Activated naive CD4-positive, alpha-beta T cell treated with anti-CD3 and anti-CD28 coated beads, Interleukin-2, amount 10 ng/mL, durations not matched to agents 7 days and 5 days (primary cell): ENCODE measurements around the gene SLC7A6.
A peak's percentile ranks its signal among the peaks of the same experiment; 100 is the strongest.

Experiments used
- CTCF ChIA-PET: fragments of 350-600 bp; sonication (Branson Sonifier 250); formaldehyde crosslinking; loops from one replicate; lab custom pipeline; 2021; ENCODE audit warnings: antibody characterized with exemption; lab: Charles Lee
- DNase-seq: peaks from one replicate; pipeline ENCODE4 v3.0.0-alpha.2; 2020
- H3K27ac Mint-ChIP-seq: one replicate; pipeline ENCODE4 v1.8.0; 2021; ENCODE audit warnings: mild to moderate bottlenecking, moderate library complexity, mixed read lengths
- H3K27me3 Mint-ChIP-seq: one replicate; pipeline ENCODE4 v1.8.0; 2021; ENCODE audit warnings: mild to moderate bottlenecking, mixed read lengths
- H3K36me3 Mint-ChIP-seq: one replicate; pipeline ENCODE4 v1.8.0; 2021; ENCODE audit warnings: mixed read lengths
- H3K4me1 Mint-ChIP-seq: one replicate; pipeline ENCODE4 v1.8.0; 2021; ENCODE audit warnings: mixed read lengths
- H3K4me3 Mint-ChIP-seq: one replicate; pipeline ENCODE4 v1.8.0; 2021; ENCODE audit warnings: mild to moderate bottlenecking, moderate library complexity, mixed read lengths
- H3K9me3 Mint-ChIP-seq: one replicate; pipeline ENCODE4 v1.8.0; 2021; ENCODE audit warnings: mixed read lengths

The SLC7A6 gene

GRCh38 chr16:68264128-68265077 is at the start of gene SLC7A6:
Gene SLC7A6, plus strand, starts transcription at chr16:68264526. Its CDS starts 10,201 bp downstream, at chr16:68274727.
- peak; percentile 86 for DNase-seq
- H3K27ac Mint-ChIP-seq = peak within 1 kb of the TSS; percentile 98
- H3K4me1 Mint-ChIP-seq = peaks cover 66% of the 10 kb centered on the region
- H3K4me3 Mint-ChIP-seq = peak within 1 kb of the TSS; percentile 91
- peaks cover 28% of the 10 kb centered on the region for H3K36me3 Mint-ChIP-seq
- CTCF ChIA-PET = interaction anchor here (0.6 to 9.7 kb wide), 31 partner anchors 7 to 175 kb away, joined by 3 to 432 read pairs (median 5); partner anchors contain the start of genes PRMT7 and SLC7A6OS
- H3K27me3 Mint-ChIP-seq = no peaks in the 10 kb centered on the region
- H3K9me3 Mint-ChIP-seq = no peaks in the 10 kb centered on the region

GRCh38 chr16:68214726-68215125 is 49.6 kb upstream of the SLC7A6 start:
- Mint-ChIP-seq H3K27ac (no peak overlapping the region), H3K36me3 (peaks cover 42% of the 10 kb centered on the region), H3K4me3 (no peak overlapping the region)

GRCh38 chr16:68215302-68215701 is 49.0 kb upstream of the SLC7A6 start:
- H3K27ac Mint-ChIP-seq = no peak overlapping the region
- H3K9me3 Mint-ChIP-seq = no peaks in the 10 kb centered on the region
- peaks cover 21% of the 10 kb centered on the region for H3K4me1 Mint-ChIP-seq
- H3K27me3 Mint-ChIP-seq = no peaks in the 10 kb centered on the region
- CTCF ChIA-PET = no interaction called here
- H3K4me3 Mint-ChIP-seq = no peak overlapping the region
- peaks cover 45% of the 10 kb centered on the region for H3K36me3 Mint-ChIP-seq
- DNase-seq = no peak

More at GRCh38 chr16:68214726-68215125, 49.6 kb upstream of the SLC7A6 start:
- H3K9me3 Mint-ChIP-seq = no peaks in the 10 kb centered on the region
- CTCF ChIA-PET = no interaction called here
- H3K4me1 Mint-ChIP-seq = peaks cover 26% of the 10 kb centered on the region
- DNase-seq = no peak
- H3K27me3 Mint-ChIP-seq = no peaks in the 10 kb centered on the region

GRCh38 chr16:68216240-68216639 is 48.1 kb upstream of the SLC7A6 start:
- Mint-ChIP-seq H3K27ac (peak overlapping the region; percentile 74), H3K27me3 (no peaks in the 10 kb centered on the region), H3K4me3 (no peak overlapping the region), H3K36me3 (peaks cover 42% of the 10 kb centered on the region), H3K9me3 (no peaks in the 10 kb centered on the region), H3K4me1 (peaks cover 12% of the 10 kb centered on the region)
- CTCF ChIA-PET = interaction anchor here (1.5 to 1.9 kb wide), 2 partner anchors 11 to 14 kb away, joined by 3 to 4 read pairs; no protein-coding TSS in a partner anchor
- DNase-seq = no peak

GRCh38 chr16:68217506-68217905 is 46.8 kb upstream of the SLC7A6 start:
- Mint-ChIP-seq H3K27me3 (no peaks in the 10 kb centered on the region), H3K4me3 (no peak overlapping the region), H3K9me3 (no peaks in the 10 kb centered on the region), H3K4me1 (peaks cover 3% of the 10 kb centered on the region), H3K36me3 (peaks cover 41% of the 10 kb centered on the region), H3K27ac (no peak overlapping the region)
- CTCF ChIA-PET = interaction anchor here (1.5 to 2.0 kb wide), 3 partner anchors 10 to 124 kb away, joined by 3 to 5 read pairs (median 4); no protein-coding TSS in a partner anchor
- DNase-seq = no peak

GRCh38 chr16:68219725-68220351 is 44.5 kb upstream of the SLC7A6 start:
- no peak for DNase-seq
- peaks cover 3% of the 10 kb centered on the region for H3K4me1 Mint-ChIP-seq
- no peak overlapping the region for H3K27ac Mint-ChIP-seq
- no peaks in the 10 kb centered on the region for H3K27me3 Mint-ChIP-seq
- H3K36me3 Mint-ChIP-seq = peaks cover 37% of the 10 kb centered on the region
- no peaks in the 10 kb centered on the region for H3K9me3 Mint-ChIP-seq
- CTCF ChIA-PET = interaction anchor here (1.0 kb wide), 1 partner anchor 8 kb away, joined by 5 read pairs; no protein-coding TSS in a partner anchor
- no peak overlapping the region for H3K4me3 Mint-ChIP-seq

GRCh38 chr16:68223072-68223471 is 41.3 kb upstream of the SLC7A6 start:
- Mint-ChIP-seq H3K4me1 (peaks cover 23% of the 10 kb centered on the region), H3K36me3 (peaks cover 36% of the 10 kb centered on the region), H3K27ac (no peak overlapping the region), H3K27me3 (no peaks in the 10 kb centered on the region), H3K9me3 (no peaks in the 10 kb centered on the region), H3K4me3 (no peak overlapping the region)
- CTCF ChIA-PET = no interaction called here
- no peak for DNase-seq

GRCh38 chr16:68226116-68226515 is 38.2 kb upstream of the SLC7A6 start:
- Mint-ChIP-seq H3K9me3 (no peaks in the 10 kb centered on the region), H3K27ac (no peak overlapping the region), H3K27me3 (no peaks in the 10 kb centered on the region), H3K36me3 (peaks cover 36% of the 10 kb centered on the region), H3K4me1 (peaks cover 36% of the 10 kb centered on the region), H3K4me3 (no peak overlapping the region)
- no peak for DNase-seq
- CTCF ChIA-PET = interaction anchor here (1.1 to 4.3 kb wide), 3 partner anchors 133 to 152 kb away, joined by 3 to 47 read pairs (median 4); partner anchors contain the start of gene NFATC3

GRCh38 chr16:68227183-68227793 is 37.0 kb upstream of the SLC7A6 start:
- H3K4me3 Mint-ChIP-seq = no peak overlapping the region
- peaks cover 32% of the 10 kb centered on the region for H3K36me3 Mint-ChIP-seq
- no peaks in the 10 kb centered on the region for H3K9me3 Mint-ChIP-seq
- DNase-seq = peak; percentile 56
- peaks cover 36% of the 10 kb centered on the region for H3K4me1 Mint-ChIP-seq
- peak overlapping the region; percentile 62 for H3K27ac Mint-ChIP-seq
- no peaks in the 10 kb centered on the region for H3K27me3 Mint-ChIP-seq
- CTCF ChIA-PET = interaction anchor here (0.5 to 4.3 kb wide), 16 partner anchors 8 to 573 kb away, joined by 3 to 47 read pairs (median 4); partner anchors contain the start of gene NFATC3

- DNase-seq = no peak
- no peaks in the 10 kb centered on the region for H3K27me3 Mint-ChIP-seq
- peak overlapping the region; percentile 65 for H3K27ac Mint-ChIP-seq
- no peak overlapping the region for H3K4me3 Mint-ChIP-seq
- no peaks in the 10 kb centered on the region for H3K9me3 Mint-ChIP-seq
- H3K36me3 Mint-ChIP-seq = peaks cover 28% of the 10 kb centered on the region
- CTCF ChIA-PET = interaction anchor here (0.5 to 4.3 kb wide), 24 partner anchors 9 to 572 kb away, joined by 3 to 47 read pairs (median 4); partner anchors contain the start of gene PSMB10
- H3K4me1 Mint-ChIP-seq = peaks cover 36% of the 10 kb centered on the region
These were observed 36.3 kb upstream of the SLC7A6 start for GRCh38 chr16:68227850-68228553.

- CTCF ChIA-PET = interaction anchor here (0.7 to 4.3 kb wide), 20 partner anchors 9 to 293 kb away, joined by 3 to 47 read pairs (median 4); partner anchors contain the start of gene PSMB10
- DNase-seq = no peak
- H3K27me3 Mint-ChIP-seq = no peaks in the 10 kb centered on the region
- no peak overlapping the region for H3K4me3 Mint-ChIP-seq
- H3K9me3 Mint-ChIP-seq = no peaks in the 10 kb centered on the region
- no peak overlapping the region for H3K27ac Mint-ChIP-seq
- H3K36me3 Mint-ChIP-seq = peaks cover 28% of the 10 kb centered on the region
- H3K4me1 Mint-ChIP-seq = peaks cover 36% of the 10 kb centered on the region
These were observed 35.7 kb upstream of the SLC7A6 start for GRCh38 chr16:68228652-68229051.

- Mint-ChIP-seq H3K4me1 (peaks cover 40% of the 10 kb centered on the region), H3K9me3 (no peaks in the 10 kb centered on the region), H3K36me3 (peaks cover 28% of the 10 kb centered on the region), H3K4me3 (no peak overlapping the region), H3K27me3 (no peaks in the 10 kb centered on the region), H3K27ac (peak overlapping the region; percentile 52)
- peak; percentile 62 for DNase-seq
- CTCF ChIA-PET = interaction anchor here (0.7 to 2.2 kb wide), 12 partner anchors 11 to 206 kb away, joined by 3 to 10 read pairs (median 4); partner anchors contain the start of genes DDX28 and DUS2
These were observed 34.7 kb upstream of the SLC7A6 start for GRCh38 chr16:68229431-68230175.
